ENCODE measurements around the gene EIF5A2.

DNA sequence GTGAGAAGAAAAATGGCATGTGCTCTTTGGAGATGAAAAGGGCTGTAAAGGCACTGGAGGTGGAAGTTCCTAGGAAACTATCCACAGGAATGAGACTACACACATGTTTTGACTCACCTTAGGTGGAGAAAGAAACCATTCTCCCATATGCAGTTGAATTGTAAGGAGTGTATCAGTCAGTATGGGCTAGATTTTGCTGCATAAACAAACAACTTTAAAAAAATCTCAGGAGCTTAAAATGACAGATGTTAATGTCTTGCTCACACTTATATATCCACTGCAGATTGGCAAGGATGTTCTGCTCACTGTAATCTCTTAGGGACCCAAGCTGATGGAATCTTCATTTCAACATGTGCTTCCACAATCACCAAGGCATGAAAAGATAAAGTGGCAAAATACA, 64.1 kb downstream of the EIF5A2 start:
- TF ChIP-seq, protein P1, sequence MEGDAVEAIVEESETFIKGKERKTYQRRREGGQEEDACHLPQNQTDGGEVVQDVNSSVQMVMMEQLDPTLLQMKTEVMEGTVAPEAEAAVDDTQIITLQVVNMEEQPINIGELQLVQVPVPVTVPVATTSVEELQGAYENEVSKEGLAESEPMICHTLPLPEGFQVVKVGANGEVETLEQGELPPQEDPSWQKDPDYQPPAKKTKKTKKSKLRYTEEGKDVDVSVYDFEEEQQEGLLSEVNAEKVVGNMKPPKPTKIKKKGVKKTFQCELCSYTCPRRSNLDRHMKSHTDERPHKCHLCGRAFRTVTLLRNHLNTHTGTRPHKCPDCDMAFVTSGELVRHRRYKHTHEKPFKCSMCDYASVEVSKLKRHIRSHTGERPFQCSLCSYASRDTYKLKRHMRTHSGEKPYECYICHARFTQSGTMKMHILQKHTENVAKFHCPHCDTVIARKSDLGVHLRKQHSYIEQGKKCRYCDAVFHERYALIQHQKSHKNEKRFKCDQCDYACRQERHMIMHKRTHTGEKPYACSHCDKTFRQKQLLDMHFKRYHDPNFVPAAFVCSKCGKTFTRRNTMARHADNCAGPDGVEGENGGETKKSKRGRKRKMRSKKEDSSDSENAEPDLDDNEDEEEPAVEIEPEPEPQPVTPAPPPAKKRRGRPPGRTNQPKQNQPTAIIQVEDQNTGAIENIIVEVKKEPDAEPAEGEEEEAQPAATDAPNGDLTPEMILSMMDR (IDR thresholded peaks at IDR 0.05), result no peak
- TF ChIP-seq POLR2AphosphoS5 (IDR thresholded peaks at IDR 0.05; ENCODE audit: low read depth, low read length), result no peak
- TF ChIP-seq, protein P2, sequence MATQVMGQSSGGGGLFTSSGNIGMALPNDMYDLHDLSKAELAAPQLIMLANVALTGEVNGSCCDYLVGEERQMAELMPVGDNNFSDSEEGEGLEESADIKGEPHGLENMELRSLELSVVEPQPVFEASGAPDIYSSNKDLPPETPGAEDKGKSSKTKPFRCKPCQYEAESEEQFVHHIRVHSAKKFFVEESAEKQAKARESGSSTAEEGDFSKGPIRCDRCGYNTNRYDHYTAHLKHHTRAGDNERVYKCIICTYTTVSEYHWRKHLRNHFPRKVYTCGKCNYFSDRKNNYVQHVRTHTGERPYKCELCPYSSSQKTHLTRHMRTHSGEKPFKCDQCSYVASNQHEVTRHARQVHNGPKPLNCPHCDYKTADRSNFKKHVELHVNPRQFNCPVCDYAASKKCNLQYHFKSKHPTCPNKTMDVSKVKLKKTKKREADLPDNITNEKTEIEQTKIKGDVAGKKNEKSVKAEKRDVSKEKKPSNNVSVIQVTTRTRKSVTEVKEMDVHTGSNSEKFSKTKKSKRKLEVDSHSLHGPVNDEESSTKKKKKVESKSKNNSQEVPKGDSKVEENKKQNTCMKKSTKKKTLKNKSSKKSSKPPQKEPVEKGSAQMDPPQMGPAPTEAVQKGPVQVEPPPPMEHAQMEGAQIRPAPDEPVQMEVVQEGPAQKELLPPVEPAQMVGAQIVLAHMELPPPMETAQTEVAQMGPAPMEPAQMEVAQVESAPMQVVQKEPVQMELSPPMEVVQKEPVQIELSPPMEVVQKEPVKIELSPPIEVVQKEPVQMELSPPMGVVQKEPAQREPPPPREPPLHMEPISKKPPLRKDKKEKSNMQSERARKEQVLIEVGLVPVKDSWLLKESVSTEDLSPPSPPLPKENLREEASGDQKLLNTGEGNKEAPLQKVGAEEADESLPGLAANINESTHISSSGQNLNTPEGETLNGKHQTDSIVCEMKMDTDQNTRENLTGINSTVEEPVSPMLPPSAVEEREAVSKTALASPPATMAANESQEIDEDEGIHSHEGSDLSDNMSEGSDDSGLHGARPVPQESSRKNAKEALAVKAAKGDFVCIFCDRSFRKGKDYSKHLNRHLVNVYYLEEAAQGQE (IDR thresholded peaks at IDR 0.05; ENCODE audit: insufficient read depth in 1 of 2, low read depth in 2 of 2, low read length in 1 of 2), result no peak
- TF ChIP-seq SIN3A (IDR thresholded peaks at IDR 0.05; ENCODE audit: borderline replicate concordance, insufficient read depth, low read depth, low read length), result no peak
- no peak for TF ChIP-seq TCF7L2 (IDR thresholded peaks at IDR 0.05; ENCODE audit: low read depth, low read length)
